K562 (cell line): ENCODE data around the gene CHD6. TPM values are rescaled to one million over a fixed set of nuclear protein-coding genes. Genes with fewer than 3 reads are reported as not detected.

Experiments used
- BHLHE40 ChIP-seq: IDR thresholded peaks from 2 replicates; pipeline ENCODE4 v1.6.1; 2011; ENCODE audit warnings: low read length, improper control_type of control experiment
- MGA ChIP-seq: fragments of 450-650 bp; IDR thresholded peaks from 2 replicates; pipeline ENCODE4 v1.6.1; 2016; ENCODE audit warnings: mild to moderate bottlenecking, moderate library complexity
- NR2C1 ChIP-seq, 2 experiments: fragments of 450-650 bp; IDR thresholded peaks; 2 replicates each; pipeline ENCODE4 v1.6.1; 2017; ENCODE audit warnings: mild to moderate bottlenecking in 2 of 2, antibody characterized with exemption in 1 of 2, inconsistent platforms in 1 of 2, missing compliant biosample characterization in 1 of 2, missing genetic modification characterization in 1 of 2
- RAD51 ChIP-seq: fragments of 450-650 bp; IDR thresholded peaks from 2 replicates; pipeline ENCODE4 v1.7.1; 2016; ENCODE audit warnings: low read depth, mild to moderate bottlenecking, borderline replicate concordance
- RCOR1 ChIP-seq, 2 experiments: IDR thresholded peaks; 2 replicates each; pipeline ENCODE4 v1.6.1; 2012; ENCODE audit warnings: low read depth in 2 of 2, low read length in 2 of 2, borderline replicate concordance in 1 of 2, improper control_type of control experiment in 1 of 2
- SNRNP70 ChIP-seq: fragments of 200-400 bp; formaldehyde crosslinking; optimal IDR thresholded peaks from 2 replicates; pipeline ENCODE3; 2017; ENCODE audit warnings: low read depth, low read length
- ZNF146 ChIP-seq: IDR thresholded peaks from one replicate; pipeline ENCODE4 v1.6.1; 2018; ENCODE audit warnings: missing compliant biosample characterization; ENCODE audit not compliant: unreplicated experiment
- ZNF239 ChIP-seq: fragments of 250-450 bp; sonication (Bioruptor Pico); IDR thresholded peaks from 2 replicates; pipeline ENCODE4 v1.4.0; 2020; ENCODE audit warnings: mild to moderate bottlenecking
- ZNF263 ChIP-seq: sonication (generic); formaldehyde crosslinking; IDR thresholded peaks from 2 replicates; pipeline ENCODE4 v1.8.0; 2022; ENCODE audit warnings: mild to moderate bottlenecking, missing genetic modification reagents, borderline replicate concordance
- ZNF398 ChIP-seq: fragments of 250-450 bp; sonication (Bioruptor Pico); IDR thresholded peaks from 2 replicates; pipeline ENCODE4 v1.8.0; 2021; ENCODE audit warnings: moderate library complexity, mild to moderate bottlenecking, inconsistent platforms
- ZNF445 ChIP-seq: fragments of 250-450 bp; sonication (Bioruptor Pico); IDR thresholded peaks from 2 replicates; pipeline ENCODE4 v1.4.0; 2020; ENCODE audit warnings: low read depth, mild to moderate bottlenecking, moderate library complexity
- polyA plus RNA-seq, 8 experiments: library from polyadenylated mRNA; depleted of rRNA in 4 of 8; stranded (reverse) in 5 of 8; unstranded in 3 of 8; fragments of >200 nt; fragmentation: Nextera tagmentation in 2 of 8; fragmentation: Illumina TruSeq in 1 of 8; extraction: Ambion mirVana in 2 of 8; extraction: Trizol in 1 of 8; gene quantifications; 2 replicates each; pipeline versions ENCODE4 v1.2.1 to v1.2.3, GENCODE V29; 2011 to 2014; ENCODE audit warnings: inconsistent platforms in 1 of 8, missing spikeins in 1 of 8
- total RNA-seq, 7 experiments: library from RNA; depleted of rRNA in 6 of 7; stranded (reverse); fragments of >200 nt in 6 of 7; fragmentation: Illumina TruSeq in 2 of 7; extraction: Trizol in 2 of 7; gene quantifications; 2 replicates each; pipeline versions ENCODE4 v1.2.1 to v1.2.3, GENCODE V29; 2011 to 2021; ENCODE audit warnings: low replicate concordance in 1 of 7
- TF ChIP-seq, protein P1 (sequence below), 2 experiments: IDR thresholded peaks; 2 replicates each; pipeline ENCODE4 v1.6.1; 2012; ENCODE audit warnings: improper control_type of control experiment in 2 of 2, low read depth in 2 of 2, low read length in 2 of 2, borderline replicate concordance in 1 of 2

The CHD6 gene
- total and polyA plus RNA-seq, 9 of the 15 experiments (the other 6 are each of a cell fraction or from before 2014, with no cell fraction given) = 3.9 to 24.2 (median 12.8) TPM

- peak in 1 of 2 experiments; percentile 52; a peak in 1 of 4 replicates for TF ChIP-seq RCOR1 (IDR thresholded peaks at IDR 0.05; ENCODE audit: borderline replicate concordance in 1 of 2, low read depth in 2 of 2, low read length in 2 of 2)
- no peak for TF ChIP-seq ZNF398 (CRISPR knock-in tag)
- TF ChIP-seq NR2C1 (IDR thresholded peaks at IDR 0.05) = no peak
- no peak for TF ChIP-seq NR2C1 (tag; IDR thresholded peaks at IDR 0.05)
- TF ChIP-seq ZNF239 (CRISPR knock-in tag) = no peak
- no peak for TF ChIP-seq ZNF146 (CRISPR knock-in tag)
- TF ChIP-seq, protein P1, sequence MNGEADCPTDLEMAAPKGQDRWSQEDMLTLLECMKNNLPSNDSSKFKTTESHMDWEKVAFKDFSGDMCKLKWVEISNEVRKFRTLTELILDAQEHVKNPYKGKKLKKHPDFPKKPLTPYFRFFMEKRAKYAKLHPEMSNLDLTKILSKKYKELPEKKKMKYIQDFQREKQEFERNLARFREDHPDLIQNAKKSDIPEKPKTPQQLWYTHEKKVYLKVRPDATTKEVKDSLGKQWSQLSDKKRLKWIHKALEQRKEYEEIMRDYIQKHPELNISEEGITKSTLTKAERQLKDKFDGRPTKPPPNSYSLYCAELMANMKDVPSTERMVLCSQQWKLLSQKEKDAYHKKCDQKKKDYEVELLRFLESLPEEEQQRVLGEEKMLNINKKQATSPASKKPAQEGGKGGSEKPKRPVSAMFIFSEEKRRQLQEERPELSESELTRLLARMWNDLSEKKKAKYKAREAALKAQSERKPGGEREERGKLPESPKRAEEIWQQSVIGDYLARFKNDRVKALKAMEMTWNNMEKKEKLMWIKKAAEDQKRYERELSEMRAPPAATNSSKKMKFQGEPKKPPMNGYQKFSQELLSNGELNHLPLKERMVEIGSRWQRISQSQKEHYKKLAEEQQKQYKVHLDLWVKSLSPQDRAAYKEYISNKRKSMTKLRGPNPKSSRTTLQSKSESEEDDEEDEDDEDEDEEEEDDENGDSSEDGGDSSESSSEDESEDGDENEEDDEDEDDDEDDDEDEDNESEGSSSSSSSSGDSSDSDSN (IDR thresholded peaks at IDR 0.05; ENCODE audit: borderline replicate concordance in 1 of 2, low read depth in 2 of 2, low read length in 2 of 2) = no peak
- no peak for TF ChIP-seq SNRNP70
- TF ChIP-seq BHLHE40 = peak; percentile 75
- TF ChIP-seq ZNF445 = no peak
- TF ChIP-seq MGA = peak; percentile 62
- TF ChIP-seq ZNF263 (CRISPR knock-in tag) = no peak
- peak; percentile 72 for TF ChIP-seq RAD51
Measured at GRCh38 chr20:41407607-41408006, 210.6 kb downstream of the CHD6 start (continued).
